Stimulated activated CD4-positive, alpha-beta T cell treated with anti-CD3 and anti-CD28 coated beads, Interleukin-2, amount 100 ng/mL, for 24 hours (primary cell): ENCODE results near the gene MED29.

ENCODE experiments used
- DNase-seq, 2 donors: peaks; one replicate each; pipeline ENCODE4 v3.0.0-alpha.2; 2020

Gene MED29

DNA sequence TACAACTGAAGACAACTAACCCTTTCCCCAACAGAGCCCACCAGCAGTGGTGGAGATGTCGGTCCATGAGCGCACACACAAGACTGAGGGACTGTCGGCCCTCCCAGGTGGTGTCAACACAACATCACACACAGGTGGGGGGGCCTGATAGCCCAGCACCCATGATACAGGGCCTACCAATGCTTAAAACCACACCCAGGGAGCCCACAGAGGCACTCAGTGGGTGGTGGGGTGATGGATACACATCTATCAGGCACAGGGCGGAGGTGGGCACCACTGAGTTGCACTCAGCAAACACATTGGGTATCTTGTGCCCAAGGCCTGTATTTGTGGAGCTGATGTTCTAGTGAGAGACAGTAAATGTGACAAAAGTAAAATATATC, 8.5 kb downstream of the MED29 start:
- DNase-seq: no peak

DNA sequence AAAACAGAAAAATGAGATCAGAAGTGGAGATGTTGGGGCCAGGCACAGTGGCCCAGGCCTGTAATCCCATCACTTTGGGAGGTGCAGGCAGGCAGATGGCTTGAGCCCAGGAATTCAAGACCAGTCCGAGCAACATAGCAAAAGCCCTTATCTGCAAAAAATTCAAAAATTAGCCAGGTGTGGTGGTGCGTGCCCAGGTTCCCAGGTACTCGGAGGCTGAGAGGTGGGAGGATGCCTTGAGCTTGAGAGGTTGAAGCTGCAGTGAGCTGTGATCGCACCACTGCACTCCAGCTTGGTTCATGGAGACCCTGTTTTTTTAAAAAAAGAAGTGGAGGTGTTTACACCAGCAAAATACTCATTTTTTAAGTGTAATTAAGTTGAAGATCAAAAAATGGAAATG, 8.9 kb downstream of the MED29 start:
- no peak for DNase-seq

DNA sequence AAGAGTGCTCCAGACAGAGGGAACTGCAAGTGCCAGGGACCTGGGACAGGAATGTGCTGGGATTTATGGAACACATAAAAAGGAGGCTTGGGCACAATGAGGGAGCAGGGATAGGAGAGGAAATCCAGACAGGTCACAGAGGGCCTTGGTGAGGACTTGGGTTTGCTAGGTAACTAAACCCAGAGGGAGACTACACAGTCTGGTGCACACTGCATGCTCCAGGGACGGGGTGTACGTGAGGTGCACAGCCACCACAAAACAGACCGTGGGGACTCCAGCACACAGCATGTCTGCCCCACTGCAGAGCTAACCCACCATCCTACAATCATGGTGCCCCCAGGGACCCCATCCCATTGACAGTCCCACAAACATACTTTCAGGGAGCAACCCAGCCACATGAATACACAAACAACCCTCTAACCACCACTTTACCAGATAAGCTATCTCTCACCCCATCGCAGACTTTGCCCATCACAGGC, 9.9 kb downstream of the MED29 start:
- no peak for DNase-seq

DNA sequence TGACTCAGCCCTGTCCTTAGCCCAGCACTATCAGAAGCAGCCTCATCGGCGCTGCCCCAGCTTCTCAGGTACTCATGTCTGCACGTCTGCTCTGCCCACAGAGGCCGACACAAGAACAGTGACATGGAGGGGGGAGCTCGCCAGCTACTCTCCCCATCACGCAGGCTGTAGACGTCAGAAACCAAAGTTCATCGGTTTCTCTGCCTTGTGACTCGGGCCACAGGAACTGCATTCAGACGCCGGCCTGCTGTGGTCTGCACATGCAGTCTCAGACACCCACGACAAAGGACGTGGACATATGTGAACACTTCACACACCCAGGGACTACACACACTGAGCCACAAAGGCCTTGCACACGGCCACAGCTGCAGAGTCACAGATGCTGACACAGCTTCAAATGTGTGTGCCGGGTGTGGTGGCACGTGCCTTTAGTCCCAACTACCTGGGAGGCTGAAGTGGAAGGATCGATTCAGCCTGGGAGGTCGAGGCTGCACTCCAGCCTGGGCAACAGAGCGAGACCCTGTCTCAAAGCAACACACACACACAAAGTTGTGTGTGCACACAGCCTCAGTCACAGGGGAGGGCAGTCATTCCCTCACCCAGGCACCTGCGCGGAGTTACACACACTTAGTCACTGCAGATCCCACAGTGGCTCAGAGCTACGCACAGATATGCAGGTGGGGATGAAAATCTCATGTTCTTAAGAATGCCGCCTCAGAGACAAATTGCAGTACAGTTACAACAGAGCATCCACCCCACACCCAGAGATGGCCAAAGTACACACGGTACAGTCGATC, 10.6 kb downstream of the MED29 start:
- peak; percentile 79 to 81 for DNase-seq

DNA sequence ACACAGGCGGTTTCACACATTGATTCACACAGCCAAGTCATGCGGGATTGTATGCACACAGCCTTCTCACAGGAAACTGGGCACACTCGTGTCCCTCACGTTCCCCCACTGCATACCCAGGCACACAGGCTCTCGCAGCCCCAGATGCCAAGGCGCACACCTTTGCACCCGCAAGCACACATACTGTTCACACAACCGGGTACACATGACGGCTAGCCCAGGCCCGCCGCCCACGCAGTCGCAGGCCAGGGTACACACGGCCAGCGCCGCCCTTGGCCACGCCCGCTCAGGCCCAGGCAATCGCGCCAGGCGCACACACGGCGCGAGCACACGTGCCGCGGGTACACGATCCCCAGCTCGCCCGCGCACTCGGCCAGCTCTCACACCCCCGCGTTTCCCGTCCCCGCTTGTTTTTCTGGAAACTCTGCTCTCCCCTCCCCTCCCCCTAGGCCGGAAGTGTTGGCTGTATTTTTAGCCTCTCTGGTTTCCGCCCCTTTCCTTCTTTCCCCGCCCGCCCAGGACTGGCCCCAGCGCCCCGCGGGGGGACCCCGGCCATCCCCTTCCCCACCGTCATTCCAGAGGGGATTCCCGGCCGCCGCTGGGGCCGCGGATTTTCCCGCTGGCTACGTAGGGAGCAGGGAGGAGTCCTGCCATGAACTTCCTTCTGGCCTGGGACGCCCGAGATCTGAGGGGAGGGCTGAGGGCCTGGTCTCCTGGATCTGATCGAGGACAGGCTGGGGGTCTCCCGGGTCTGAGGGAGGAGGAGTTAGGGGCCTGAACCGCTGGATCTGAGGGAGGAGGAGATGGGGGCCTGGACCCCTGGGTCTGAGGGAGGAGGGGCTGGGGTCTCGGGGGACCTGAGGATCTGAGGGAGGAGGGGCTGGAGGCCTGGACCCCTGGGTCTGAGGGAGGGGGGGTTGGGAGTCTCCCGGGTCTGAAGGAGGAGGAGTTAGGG, 11.4 kb downstream of the MED29 start:
- peak; percentile 84 to 90 for DNase-seq

DNA sequence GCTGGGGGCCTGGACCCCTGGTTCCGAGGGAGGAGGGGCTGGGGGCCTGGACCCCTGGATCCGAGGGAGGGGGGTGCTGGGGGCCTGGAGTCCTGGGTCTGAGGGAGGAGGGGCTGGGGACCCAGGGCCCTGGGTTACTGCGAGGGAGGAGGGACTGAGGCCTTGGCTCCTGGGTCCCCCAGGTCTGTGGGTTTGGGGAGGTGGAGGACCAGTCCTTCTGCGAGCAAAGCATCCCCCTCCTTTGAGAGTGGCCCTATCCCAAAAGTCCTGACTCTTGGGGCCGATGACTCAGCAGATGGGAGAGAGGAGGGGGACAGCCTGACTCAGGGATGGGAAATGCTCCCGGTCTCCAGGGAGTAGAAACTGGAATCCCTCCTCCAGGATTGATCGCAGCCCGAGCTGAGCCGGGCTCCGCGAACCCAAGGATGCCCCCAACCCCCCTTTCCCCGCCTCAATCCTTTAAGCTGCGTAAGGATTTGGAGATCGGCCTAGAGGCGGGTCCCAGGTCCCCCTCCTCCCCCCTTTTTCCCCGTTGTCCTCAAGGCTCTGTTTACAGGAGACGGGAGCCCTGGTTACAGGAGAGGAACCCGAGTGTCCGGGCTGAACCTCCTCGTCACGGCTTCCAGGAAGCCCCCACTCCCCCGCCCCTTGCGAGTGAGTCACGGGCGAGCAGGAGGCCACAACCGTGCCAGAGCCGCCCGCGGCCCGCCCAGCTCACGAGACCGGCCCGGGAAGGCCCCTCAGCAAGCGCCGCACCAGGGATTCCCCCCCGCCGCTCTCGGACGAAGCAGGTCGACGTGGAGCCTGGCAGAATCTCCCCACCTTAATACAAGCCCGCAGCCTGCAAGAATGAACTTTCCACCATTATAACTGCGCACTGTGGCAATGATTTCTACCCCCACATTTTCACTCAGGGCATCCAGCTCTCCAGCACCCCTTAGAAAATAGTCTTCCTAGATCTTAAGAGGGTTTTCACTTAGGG, 12.4 kb downstream of the MED29 start:
- DNase-seq: peak; percentile 97

DNA sequence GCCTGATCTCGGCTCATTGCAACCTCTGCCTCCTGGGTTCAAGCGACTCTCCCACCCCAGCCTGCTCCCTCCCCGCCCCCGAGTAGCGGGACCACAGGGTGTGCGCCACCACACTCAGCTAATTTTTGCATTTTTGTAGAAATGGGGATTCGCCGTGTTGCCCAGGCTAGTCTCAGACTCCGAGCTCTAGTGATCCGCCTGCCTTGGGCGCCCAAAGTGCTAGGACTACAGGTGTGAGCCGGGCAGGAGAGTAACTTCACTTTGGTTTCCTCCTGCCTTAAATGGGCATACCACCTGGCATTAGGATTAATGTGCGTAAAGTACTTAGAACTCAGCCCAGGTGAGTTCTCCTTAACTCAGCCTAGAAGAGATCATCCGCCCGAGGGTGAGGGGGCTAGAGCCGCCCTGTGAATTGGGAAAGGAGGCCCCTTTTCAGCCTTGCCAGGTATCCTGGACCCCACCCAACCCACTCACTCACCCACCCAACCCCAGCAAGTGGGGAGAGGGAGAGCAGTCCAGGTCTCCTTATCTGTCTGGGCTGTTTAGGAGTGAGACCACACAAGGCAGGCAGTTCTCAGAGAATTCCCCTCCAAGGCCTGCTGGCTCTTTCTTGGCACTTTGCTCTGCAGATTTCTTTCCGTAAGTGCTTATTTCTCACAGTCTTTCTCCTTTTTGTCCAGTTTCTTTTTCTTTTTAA, 14.2 kb downstream of the MED29 start:
- no peak for DNase-seq

DNA sequence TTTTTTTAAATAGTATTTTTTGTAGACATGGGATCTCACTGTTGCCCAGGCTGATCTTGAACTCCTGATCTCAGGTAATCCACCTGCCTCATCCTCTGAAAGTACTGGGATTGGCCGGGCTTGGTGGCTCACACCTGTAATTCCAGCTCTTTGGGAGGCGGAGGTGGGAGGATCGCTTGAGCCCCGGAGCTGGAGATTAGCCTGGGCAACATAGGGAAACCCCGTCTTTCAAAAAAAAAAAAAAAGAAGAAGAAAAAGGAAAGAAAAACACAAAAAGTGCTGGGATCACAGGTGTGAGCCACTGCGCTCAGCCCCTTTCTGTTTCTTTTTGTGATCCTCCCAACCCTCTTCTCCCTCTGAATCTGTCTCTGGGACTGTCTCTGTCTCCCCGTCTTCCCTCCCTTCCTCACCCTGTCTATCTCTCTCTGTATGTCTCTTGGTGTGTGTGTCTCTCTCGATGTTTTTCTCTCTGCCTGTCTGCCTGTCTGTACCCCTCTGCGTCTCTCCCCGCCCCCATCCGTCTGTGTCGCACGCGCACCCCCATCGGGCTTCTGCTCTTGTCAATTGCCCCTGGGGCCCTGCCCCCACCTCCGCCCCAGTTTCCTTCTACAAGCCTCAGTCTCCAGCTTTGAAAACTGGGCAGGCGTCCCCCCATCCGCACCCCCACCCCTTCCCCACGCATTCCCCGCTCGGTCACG, 14.9 kb downstream of the MED29 start:
- peak; percentile 84 to 88 for DNase-seq

DNA sequence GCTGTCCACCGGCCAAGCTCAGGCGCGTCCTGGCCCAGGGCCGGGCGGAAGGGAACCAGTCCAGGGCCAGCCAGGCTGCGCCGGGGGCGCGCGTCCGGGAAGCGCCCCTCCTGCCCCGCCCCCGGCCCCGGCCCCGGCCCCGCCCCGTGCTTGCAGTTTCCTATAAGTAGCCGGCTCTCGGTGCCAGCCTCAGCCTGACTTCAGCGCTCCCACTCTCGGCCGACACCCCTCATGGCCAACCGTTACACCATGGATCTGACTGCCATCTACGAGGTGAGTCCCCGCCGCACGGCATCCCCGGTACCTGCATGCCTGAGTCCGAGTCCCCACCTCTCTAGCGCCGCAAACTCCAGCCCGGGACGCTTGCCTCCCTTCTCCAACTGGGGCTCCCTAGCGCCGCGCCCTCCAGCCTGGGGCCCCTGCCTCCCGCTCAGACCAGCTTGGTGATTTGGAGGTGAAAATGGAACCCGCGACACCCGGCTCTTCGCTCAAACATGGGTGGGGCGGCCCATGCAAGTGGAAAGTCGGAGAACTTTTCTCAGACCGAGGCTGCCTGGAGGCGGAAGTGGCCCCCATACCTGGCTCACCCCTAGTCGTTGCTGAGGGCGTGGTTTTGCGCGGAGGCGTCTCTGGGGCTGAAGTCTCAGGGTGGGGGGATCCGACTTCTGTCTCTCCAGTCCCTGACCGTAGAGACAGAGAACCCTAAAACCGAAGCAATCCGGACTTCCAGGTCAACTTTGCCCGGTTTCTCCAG, 15.7 kb downstream of the MED29 start, which contains the start of gene ZFP36:
TSS of gene ZFP36 (plus strand) at position 192 of the 754 bp plus-strand sequence. CDS start at position 250, 58 bp downstream.
- DNase-seq: peak; percentile 84 to 87

DNA sequence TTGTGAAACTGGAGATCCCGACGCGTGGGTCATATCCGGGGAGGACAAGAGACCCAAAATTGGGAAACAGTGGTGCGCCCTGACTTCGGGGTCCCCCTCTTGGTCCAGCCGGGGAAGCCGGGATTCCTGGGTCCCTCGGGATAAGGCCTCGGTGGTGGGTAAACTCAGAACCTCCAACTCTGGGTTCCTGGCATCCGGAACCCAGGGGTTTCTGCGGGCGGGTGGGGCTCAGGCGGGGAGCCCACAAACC, 16.2 kb downstream of the MED29 start:
- no peak for DNase-seq

DNA sequence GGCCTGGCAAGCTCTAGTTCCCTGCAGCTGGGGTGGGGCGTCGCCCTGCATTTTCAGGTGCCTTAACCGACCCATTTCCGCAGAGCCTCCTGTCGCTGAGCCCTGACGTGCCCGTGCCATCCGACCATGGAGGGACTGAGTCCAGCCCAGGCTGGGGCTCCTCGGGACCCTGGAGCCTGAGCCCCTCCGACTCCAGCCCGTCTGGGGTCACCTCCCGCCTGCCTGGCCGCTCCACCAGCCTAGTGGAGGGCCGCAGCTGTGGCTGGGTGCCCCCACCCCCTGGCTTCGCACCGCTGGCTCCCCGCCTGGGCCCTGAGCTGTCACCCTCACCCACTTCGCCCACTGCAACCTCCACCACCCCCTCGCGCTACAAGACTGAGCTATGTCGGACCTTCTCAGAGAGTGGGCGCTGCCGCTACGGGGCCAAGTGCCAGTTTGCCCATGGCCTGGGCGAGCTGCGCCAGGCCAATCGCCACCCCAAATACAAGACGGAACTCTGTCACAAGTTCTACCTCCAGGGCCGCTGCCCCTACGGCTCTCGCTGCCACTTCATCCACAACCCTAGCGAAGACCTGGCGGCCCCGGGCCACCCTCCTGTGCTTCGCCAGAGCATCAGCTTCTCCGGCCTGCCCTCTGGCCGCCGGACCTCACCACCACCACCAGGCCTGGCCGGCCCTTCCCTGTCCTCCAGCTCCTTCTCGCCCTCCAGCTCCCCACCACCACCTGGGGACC, 16.6 kb downstream of the MED29 start:
- peak; percentile 59 to 68 for DNase-seq

DNA sequence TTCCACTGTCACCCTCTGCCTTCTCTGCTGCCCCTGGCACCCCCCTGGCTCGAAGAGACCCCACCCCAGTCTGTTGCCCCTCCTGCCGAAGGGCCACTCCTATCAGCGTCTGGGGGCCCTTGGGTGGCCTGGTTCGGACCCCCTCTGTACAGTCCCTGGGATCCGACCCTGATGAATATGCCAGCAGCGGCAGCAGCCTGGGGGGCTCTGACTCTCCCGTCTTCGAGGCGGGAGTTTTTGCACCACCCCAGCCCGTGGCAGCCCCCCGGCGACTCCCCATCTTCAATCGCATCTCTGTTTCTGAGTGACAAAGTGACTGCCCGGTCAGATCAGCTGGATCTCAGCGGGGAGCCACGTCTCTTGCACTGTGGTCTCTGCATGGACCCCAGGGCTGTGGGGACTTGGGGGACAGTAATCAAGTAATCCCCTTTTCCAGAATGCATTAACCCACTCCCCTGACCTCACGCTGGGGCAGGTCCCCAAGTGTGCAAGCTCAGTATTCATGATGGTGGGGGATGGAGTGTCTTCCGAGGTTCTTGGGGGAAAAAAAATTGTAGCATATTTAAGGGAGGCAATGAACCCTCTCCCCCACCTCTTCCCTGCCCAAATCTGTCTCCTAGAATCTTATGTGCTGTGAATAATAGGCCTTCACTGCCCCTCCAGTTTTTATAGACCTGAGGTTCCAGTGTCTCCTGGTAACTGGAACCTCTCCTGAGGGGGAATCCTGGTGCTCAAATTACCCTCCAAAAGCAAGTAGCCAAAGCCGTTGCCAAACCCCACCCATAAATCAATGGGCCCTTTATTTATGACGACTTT, 17.4 kb downstream of the MED29 start:
- no peak for DNase-seq

DNA sequence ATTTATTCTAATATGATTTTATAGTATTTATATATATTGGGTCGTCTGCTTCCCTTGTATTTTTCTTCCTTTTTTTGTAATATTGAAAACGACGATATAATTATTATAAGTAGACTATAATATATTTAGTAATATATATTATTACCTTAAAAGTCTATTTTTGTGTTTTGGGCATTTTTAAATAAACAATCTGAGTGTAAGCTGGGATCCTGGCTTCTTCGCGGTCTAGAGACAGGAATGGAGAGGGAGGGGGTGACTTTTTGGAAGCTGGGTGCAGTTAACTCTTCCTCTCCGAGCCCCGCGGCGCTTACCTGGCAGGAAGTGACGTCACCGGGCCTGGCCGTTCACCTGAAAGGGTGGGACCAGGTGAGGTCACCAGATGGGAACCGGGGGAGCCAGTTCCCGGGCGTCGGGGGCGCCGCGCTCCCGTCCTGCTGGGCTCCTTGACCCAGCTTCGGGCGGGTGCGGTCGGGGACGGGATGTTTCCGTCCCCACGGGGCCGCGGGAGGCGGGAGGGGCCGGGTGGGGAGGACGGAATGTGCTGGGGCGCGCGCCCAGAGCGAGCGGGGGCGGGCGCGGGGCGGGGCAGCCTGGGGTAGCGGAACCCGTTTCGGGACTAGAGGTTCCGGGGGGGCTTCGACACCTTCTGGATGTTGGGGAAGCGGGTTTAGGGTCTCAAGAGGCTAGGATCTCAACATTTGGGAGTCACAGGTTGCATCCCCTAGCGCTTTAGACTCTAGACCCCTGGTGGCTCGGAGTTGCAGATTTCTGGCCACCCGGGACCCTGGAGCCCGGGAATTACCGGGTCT, 18.2 kb downstream of the MED29 start:
- DNase-seq: peak; percentile 73 to 83

DNA sequence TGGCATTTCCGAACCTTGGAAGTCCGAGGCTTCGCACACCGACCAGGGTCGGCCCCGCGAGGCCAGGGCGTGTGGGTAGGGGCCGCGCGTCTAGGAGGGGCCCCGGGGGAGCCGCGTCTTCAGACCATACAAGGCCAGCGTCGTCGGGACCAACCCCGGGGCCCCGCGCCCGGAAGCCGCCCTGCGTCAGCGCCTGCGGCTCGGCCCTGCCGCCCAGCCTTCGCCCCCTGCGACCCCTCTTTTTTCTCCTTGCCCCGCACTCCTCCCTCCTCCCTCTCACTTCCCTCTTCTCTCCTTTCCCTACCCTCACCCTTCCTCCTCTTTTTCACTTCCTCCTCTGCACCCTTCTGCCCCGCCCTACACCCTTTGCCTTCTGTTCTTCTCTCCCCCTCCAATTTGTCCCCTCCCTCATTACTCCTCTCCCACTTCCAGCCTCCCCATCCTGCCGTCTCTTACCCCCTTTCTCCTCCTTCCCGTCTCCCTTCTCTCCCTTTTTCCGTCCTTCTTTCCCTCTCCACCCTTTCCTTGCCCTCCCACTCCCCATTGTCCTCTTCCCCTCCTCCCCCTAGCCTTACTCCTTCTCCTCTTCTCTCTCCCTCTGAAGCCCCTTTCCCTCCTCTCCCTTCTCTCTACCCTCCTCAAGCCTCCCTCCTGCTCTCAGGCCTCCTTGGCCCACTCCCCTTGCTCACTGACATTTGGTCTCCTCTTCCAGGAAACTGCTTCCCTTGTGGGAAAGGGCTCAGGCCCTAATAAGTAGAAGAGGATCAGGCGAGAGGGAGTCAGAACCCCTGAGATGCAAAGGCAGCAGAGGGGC, 19.0 kb downstream of the MED29 start:
- peak; percentile 66 to 71 for DNase-seq

DNA sequence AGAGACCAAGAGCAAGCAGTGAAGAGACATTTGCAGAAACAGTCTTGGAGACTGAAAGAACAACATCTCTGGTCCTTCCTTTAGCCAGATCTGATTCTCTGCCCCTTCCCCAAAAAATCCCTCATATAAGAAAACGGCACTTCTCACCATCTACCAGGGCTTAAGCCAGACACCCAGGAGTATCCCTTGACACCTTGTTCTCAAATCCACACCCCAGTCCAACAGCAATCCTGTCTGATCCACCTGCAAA, 19.6 kb downstream of the MED29 start:
- DNase-seq: no peak

DNA sequence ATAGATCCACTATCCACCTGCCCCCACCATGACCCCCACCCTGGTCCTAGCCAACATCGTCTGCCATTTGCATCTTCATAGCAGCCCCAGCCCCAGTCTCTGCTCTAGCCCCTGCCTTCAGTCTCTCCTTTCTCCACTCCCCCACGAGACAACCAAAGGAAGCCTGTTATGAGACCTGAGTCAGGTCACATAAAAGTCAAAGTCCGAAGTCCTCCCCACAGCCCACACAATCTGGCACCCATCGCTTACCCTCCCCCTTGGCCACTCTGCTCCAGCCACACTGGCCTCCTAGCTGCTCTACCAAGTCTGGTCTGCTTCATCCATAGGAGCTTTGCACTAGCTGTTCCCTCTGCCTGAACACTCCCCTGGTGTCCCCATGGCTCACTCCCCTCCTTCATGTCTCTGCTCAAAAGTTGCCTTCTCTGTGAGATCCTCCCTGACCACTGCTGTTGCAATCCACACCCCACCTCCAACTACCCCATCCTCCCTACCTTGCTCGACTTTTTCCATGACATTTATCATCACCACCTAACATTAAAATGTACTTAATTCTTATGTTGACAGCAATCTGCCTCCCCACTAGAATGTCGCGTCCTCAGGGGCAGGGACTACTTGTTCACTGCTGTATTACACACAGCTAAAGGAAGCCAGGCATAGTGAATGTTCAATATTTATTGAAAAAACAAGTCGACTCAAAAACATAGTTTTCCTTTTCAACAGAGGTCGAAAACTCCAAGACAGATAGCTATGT, 20.1 kb downstream of the MED29 start:
- DNase-seq: no peak

DNA sequence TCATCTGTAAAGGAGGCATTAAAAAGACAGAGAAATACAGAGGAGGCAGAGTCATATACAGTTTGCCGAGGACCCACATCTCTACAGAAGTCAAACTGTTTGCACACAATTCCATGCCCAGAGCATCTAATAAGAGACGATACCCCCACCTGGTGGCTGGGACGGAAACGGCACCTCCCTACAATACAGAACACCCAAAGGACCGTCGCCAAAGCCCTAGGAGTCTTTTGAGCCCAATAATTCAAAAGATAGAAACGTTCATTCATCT, 20.6 kb downstream of the MED29 start:
- DNase-seq: peak; percentile 92 to 93
